ENCODE results near the gene C19orf12. TPM values are rescaled to one million over a fixed set of nuclear protein-coding genes. Genes with fewer than 3 reads are reported as not detected.
A peak's percentile ranks its signal among the peaks of the same experiment; 100 is the strongest.

Gene C19orf12
- total and polyA plus RNA-seq, 2 of the 13 experiments (the other 11 are each of a cell fraction or from before 2014, with no cell fraction given) = 17.7 to 34.4 TPM

DNA sequence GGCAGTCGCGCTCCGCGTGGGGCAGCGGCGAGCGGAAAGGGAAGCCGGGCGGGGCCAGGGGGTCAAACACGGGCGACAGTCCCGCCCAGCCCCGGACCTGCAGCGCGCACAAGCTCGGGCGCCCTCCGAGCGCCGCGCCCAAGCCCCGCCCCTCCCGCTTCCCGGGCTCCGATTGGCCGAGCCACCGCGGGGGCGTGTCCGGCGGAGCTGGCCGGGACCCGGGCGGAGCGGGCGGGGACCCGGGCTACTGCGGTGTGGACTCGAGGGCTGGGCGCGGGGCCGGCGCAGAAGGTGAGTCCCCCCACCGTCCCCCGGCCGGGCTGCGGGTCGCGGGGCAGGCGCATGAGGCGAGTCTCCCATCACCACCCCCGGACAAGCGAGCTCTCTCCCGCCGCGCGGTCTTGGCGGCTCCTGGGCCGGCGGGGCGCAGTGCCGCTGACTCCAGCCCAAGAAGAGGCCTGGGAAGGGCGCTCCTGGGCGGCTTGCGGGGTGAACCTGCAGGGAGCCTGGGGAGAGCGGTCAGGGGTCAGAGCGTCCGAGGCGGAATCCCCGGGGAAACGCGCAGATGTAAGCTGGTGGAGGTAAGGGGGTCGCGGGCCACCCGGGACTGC is 49.7 kb downstream of the C19orf12 start, which contains the start of gene PLEKHF1:
TSS of gene PLEKHF1 (plus strand) at position 247 of the 611 bp plus-strand sequence. CDS start 8,379 bp downstream, outside the sequence.
- Histone ChIP-seq H3K27ac (ENCODE audit: extremely low read length, insufficient read depth, low read length) (peak within 1 kb of the TSS; percentile 48), H3K36me3 (replicated peaks in 1 of 2; ENCODE audit: control insufficient read depth in 1 of 2, insufficient read depth in 2 of 2, low read length in 2 of 2) (no peaks in the 10 kb centered on the region), H4K20me1 (ENCODE audit: insufficient read depth, low read length) (peaks cover 5% of the 10 kb centered on the region; the same call in 1 of the 2 replicates), H3K79me2 (ENCODE audit: insufficient read depth, low read length) (no peaks in the 10 kb centered on the region), H2AFZ (ENCODE audit: low read length) (peak within 1 kb of the TSS; percentile 62), H3K4me2 (ENCODE audit: low read depth, low read length) (peak within 1 kb of the TSS; percentile 91), H3K9ac (ENCODE audit: insufficient read depth, low read depth, low read length) (peak within 1 kb of the TSS; percentile 66), H3K27me3 (ENCODE audit: control insufficient read depth in 1 of 2, insufficient read depth in 2 of 2, low read length in 2 of 2) (peaks cover 10 to 20% of the 10 kb centered on the region in 2 experiments; a peak in 4 of 5 replicates), H3K4me1 (ENCODE audit: insufficient read depth, low read length) (peaks cover 54% of the 10 kb centered on the region), H3K9me3 (ENCODE audit: low read length) (no peaks in the 10 kb centered on the region), H3K4me3 (replicated peaks in 1 of 3; ENCODE audit: insufficient read depth in 1 of 3, low read depth in 2 of 3, low read length in 3 of 3) (peak within 1 kb of the TSS; percentile 68 to 90 (median 73))
- WGBS (ENCODE audit: low lambda C conversion rate) = 0% methylated on average over 8 of the region's 75 CpGs
- ChIA-PET POLR2A (interaction anchor here (1.2 to 4.1 kb wide), 4 partner anchors 47 to 59 kb away, joined by 4 to 32 read pairs (median 6); partner anchors contain the start of genes C19orf12 and POP4), CTCF (ENCODE audit: low intra/inter-chr PET ratio, low total read pairs) (no interaction called here)
- in situ Hi-C loops (cut with HindIII; ENCODE audit: extremely low pct_ligation_motif_present, low pct_unique_long_range_greater_than_20kb) (no loop called here), intact Hi-C loops (cut with micrococcal nuclease; ENCODE audit: unreplicated experiment) (loop anchor here (2.0 kb wide), 1 partner anchor 55 kb away; no protein-coding TSS in a partner anchor)
- DNase-seq (ENCODE audit: low spot score) = peak; percentile 58
- BruUV-seq (replicated peaks) = no TSS peak
- FAIRE-seq = no peak
- ATAC-seq = peak; percentile 90
- peak; percentile 25; the same call in 1 of the 2 replicates for TF ChIP-seq MYC (CRISPR knock-in tag; IDR thresholded peaks at IDR 0.05; ENCODE audit: borderline replicate concordance)
- TF ChIP-seq CAMTA2 (CRISPR knock-in tag; IDR thresholded peaks at IDR 0.05; ENCODE audit: borderline replicate concordance) = no peak
- peak; percentile 65; the same call in 1 of the 2 replicates for TF ChIP-seq GABPB1 (CRISPR knock-in tag; IDR thresholded peaks at IDR 0.05)
- TF ChIP-seq, protein P1, sequence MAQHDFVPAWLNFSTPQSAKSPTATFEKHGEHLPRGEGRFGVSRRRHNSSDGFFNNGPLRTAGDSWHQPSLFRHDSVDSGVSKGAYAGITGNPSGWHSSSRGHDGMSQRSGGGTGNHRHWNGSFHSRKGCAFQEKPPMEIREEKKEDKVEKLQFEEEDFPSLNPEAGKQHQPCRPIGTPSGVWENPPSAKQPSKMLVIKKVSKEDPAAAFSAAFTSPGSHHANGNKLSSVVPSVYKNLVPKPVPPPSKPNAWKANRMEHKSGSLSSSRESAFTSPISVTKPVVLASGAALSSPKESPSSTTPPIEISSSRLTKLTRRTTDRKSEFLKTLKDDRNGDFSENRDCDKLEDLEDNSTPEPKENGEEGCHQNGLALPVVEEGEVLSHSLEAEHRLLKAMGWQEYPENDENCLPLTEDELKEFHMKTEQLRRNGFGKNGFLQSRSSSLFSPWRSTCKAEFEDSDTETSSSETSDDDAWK (CRISPR knock-in tag; IDR thresholded peaks at IDR 0.05) = no peak
- TF ChIP-seq, protein P2, sequence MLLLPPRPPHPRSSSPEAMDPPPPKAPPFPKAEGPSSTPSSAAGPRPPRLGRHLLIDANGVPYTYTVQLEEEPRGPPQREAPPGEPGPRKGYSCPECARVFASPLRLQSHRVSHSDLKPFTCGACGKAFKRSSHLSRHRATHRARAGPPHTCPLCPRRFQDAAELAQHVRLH (CRISPR knock-in tag; IDR thresholded peaks at IDR 0.05; ENCODE audit: borderline replicate concordance, low read depth) = peak; percentile 5; the same call in 1 of the 2 replicates
- TF ChIP-seq ZNF17 (CRISPR knock-in tag; IDR thresholded peaks at IDR 0.05) = no peak
- TF ChIP-seq ZBTB7B (CRISPR knock-in tag; IDR thresholded peaks at IDR 0.05) = no peak
- TF ChIP-seq, protein P3, sequence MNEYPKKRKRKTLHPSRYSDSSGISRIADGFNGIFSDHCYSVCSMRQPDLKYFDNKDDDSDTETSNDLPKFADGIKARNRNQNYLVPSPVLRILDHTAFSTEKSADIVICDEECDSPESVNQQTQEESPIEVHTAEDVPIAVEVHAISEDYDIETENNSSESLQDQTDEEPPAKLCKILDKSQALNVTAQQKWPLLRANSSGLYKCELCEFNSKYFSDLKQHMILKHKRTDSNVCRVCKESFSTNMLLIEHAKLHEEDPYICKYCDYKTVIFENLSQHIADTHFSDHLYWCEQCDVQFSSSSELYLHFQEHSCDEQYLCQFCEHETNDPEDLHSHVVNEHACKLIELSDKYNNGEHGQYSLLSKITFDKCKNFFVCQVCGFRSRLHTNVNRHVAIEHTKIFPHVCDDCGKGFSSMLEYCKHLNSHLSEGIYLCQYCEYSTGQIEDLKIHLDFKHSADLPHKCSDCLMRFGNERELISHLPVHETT (CRISPR knock-in tag; conservative IDR thresholded peaks at IDR 0.05) = no peak
- TF ChIP-seq STAG1 (CRISPR knock-in tag; IDR thresholded peaks at IDR 0.05) = no peak
- no peak for TF ChIP-seq RFXAP (CRISPR knock-in tag; IDR thresholded peaks at IDR 0.05; ENCODE audit: borderline replicate concordance)
- TF ChIP-seq CREB1 (IDR thresholded peaks at IDR 0.05) = no peak
- no peak for TF ChIP-seq CREB1 (CRISPR knock-in tag; IDR thresholded peaks at IDR 0.05)
- no peak for TF ChIP-seq TBL1XR1 (IDR thresholded peaks at IDR 0.05; ENCODE audit: borderline replicate concordance, low read length, partially characterized antibody)
- TF ChIP-seq NR2C2 (CRISPR knock-in tag; IDR thresholded peaks at IDR 0.05; ENCODE audit: borderline replicate concordance) = peak; percentile 47
- TF ChIP-seq, protein P4, sequence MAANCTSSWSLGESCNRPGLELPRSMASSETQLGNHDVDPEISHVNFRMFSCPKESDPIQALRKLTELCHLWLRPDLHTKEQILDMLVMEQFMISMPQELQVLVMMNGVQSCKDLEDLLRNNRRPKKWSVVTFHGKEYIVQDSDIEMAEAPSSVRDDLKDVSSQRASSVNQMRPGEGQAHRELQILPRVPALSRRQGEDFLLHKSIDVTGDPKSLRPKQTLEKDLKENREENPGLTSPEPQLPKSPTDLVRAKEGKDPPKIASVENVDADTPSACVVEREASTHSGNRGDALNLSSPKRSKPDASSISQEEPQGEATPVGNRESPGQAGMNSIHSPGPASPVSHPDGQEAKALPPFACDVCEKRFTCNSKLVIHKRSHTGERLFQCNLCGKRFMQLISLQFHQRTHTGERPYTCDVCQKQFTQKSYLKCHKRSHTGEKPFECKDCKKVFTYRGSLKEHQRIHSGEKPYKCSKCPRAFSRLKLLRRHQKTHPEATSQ (CRISPR knock-in tag; IDR thresholded peaks at IDR 0.05; ENCODE audit: borderline replicate concordance) = no peak
- TF ChIP-seq ZFP1 (CRISPR knock-in tag; IDR thresholded peaks at IDR 0.05) = no peak
- no peak for TF ChIP-seq ZBTB7A (CRISPR knock-in tag; IDR thresholded peaks at IDR 0.05)
- TF ChIP-seq ZSCAN20 (CRISPR knock-in tag; IDR thresholded peaks at IDR 0.05; ENCODE audit: borderline replicate concordance) = peak; percentile 38; the same call in 1 of the 2 replicates
- TF ChIP-seq, protein P5, sequence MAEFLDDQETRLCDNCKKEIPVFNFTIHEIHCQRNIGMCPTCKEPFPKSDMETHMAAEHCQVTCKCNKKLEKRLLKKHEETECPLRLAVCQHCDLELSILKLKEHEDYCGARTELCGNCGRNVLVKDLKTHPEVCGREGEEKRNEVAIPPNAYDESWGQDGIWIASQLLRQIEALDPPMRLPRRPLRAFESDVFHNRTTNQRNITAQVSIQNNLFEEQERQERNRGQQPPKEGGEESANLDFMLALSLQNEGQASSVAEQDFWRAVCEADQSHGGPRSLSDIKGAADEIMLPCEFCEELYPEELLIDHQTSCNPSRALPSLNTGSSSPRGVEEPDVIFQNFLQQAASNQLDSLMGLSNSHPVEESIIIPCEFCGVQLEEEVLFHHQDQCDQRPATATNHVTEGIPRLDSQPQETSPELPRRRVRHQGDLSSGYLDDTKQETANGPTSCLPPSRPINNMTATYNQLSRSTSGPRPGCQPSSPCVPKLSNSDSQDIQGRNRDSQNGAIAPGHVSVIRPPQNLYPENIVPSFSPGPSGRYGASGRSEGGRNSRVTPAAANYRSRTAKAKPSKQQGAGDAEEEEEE (CRISPR knock-in tag; IDR thresholded peaks at IDR 0.05; ENCODE audit: borderline replicate concordance) = no peak
